ENCODE data around the gene FLVCR2. TPM values are rescaled to one million over a fixed set of nuclear protein-coding genes. Genes with fewer than 3 reads are reported as not detected.

Gene FLVCR2
- total and polyA plus RNA-seq, 4 experiments from 2014 or later: 1.9 to 4.1 (median 3.2) TPM

DNA sequence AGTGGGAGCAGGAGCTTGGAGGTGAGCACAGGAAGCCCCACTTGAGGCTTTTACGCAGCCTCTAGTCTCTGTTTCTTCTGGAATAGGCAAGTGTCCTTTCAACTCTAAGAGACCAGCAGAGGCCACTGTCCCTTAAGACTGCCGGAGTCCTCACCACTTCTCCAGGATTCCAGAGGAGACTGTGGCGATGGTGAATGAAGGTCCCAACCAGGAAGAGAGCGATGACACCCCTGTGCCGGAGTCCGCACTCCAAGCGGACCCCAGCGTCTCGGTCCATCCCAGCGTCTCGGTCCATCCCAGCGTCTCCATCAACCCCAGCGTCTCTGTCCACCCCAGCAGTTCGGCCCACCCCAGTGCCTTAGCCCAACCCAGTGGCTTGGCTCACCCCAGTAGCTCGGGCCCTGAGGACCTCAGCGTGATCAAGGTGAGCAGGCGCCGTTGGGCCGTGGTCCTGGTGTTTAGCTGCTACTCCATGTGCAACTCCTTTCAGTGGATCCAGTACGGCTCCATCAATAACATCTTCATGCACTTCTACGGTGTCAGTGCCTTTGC is 442 bp downstream of the FLVCR2 start:
- Histone ChIP-seq H3K36me3 (ENCODE audit: insufficient read depth, low read length) (no peaks in the 10 kb centered on the region), H3K27me3 (ENCODE audit: insufficient read depth, low read length) (no peaks in the 10 kb centered on the region), H3K4me1 (ENCODE audit: insufficient read depth, low read length) (peaks cover 22% of the 10 kb centered on the region), H3K27ac (ENCODE audit: low read depth, low read length) (peak overlapping the region; percentile 43), H3K4me3 (ENCODE audit: low read length in 2 of 2) (peak overlapping the region; percentile 29 to 60), H3K9me3 (ENCODE audit: control insufficient read depth in 1 of 2, low read length in 2 of 2) (no peaks in the 10 kb centered on the region)
- Mint-ChIP-seq H3K27ac (peak overlapping the region in 4 of 7 donors; percentile 13 to 96 (median 56)), H3K4me1 (peaks cover 9 to 15% (median 13%) of the 10 kb centered on the region in 4 donors), H3K4me3 (peak overlapping the region; percentile 90 to 99 (median 95)), H3K9me3 (no peaks in the 10 kb centered on the region), H3K36me3 (peaks cover 0 to 3% of the 10 kb centered on the region in 2 donors), H3K27me3 (no peaks in the 10 kb centered on the region)
- intact Hi-C loops (cut with micrococcal nuclease): loop anchor here (5.0 kb wide), 1 partner anchor 328 kb away; no protein-coding TSS in a partner anchor
- ChIA-PET CTCF (ENCODE audit: partially characterized antibody) (interaction anchor here (0.6 to 11.0 kb wide), 11 partner anchors 11 to 404 kb away, joined by 3 to 388 read pairs (median 11); partner anchors contain the start of genes BATF, ERG28 and TTLL5), POLR2A (ENCODE audit: partially characterized antibody) (interaction anchor here (0.6 to 3.0 kb wide), 6 partner anchors 8 to 82 kb away, joined by 3 to 30 read pairs (median 8); partner anchors contain the start of genes ERG28 and TTLL5)
- DNase-seq: no peak

DNA sequence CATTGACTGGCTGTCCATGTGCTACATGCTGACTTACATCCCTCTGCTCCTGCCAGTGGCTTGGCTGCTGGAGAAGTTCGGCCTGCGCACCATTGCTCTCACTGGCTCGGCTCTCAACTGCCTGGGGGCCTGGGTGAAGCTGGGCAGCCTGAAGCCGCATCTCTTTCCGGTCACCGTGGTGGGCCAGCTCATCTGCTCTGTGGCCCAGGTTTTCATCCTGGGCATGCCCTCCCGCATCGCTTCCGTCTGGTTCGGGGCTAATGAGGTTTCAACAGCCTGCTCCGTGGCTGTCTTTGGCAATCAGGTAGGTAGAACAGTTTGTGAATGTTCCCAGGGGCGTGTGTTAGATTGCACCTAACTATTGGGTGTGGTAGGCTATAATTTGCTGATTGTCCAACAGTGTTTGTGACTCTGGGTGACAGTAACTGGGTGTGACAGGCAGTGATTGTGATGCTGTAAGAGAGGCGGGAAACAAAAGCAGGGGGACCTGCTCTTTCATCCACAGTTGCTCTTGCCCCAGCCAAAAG is 981 bp downstream of the FLVCR2 start:
- no peaks in the 10 kb centered on the region for H3K36me3 ChIP-seq (ENCODE audit: insufficient read depth, low read length)
- peak overlapping the region in 1 of 2 donors; percentile 60 for H3K4me3 ChIP-seq (ENCODE audit: low read length in 2 of 2)
- Mint-ChIP-seq H3K27ac (peak overlapping the region in 3 of 7 donors; percentile 14 to 48 (median 35)), H3K4me3 (peak overlapping the region; percentile 90 to 99 (median 95)), H3K27me3 (no peaks in the 10 kb centered on the region), H3K4me1 (peaks cover 9 to 15% (median 13%) of the 10 kb centered on the region in 4 donors), H3K36me3 (peaks cover 0 to 3% of the 10 kb centered on the region in 2 donors), H3K9me3 (no peaks in the 10 kb centered on the region)
- DNase-seq: no peak
- ChIA-PET CTCF (ENCODE audit: partially characterized antibody) (interaction anchor here (0.6 to 11.0 kb wide), 4 partner anchors 63 to 282 kb away, joined by 3 to 388 read pairs (median 26); partner anchors contain the start of genes ERG28 and TTLL5), POLR2A (ENCODE audit: partially characterized antibody) (interaction anchor here (2.7 to 3.0 kb wide), 2 partner anchors 75 to 81 kb away, joined by 14 to 30 read pairs; partner anchors contain the start of genes ERG28 and TTLL5)
- intact Hi-C loops (cut with micrococcal nuclease): loop anchor here (5.0 kb wide), 1 partner anchor 328 kb away; no protein-coding TSS in a partner anchor
- no peaks in the 10 kb centered on the region for H3K9me3 ChIP-seq (ENCODE audit: control insufficient read depth in 1 of 2, low read length in 2 of 2)
- no peak overlapping the region for H3K27ac ChIP-seq (ENCODE audit: low read depth, low read length)
- H3K27me3 ChIP-seq (ENCODE audit: insufficient read depth, low read length): no peaks in the 10 kb centered on the region
- H3K4me1 ChIP-seq (ENCODE audit: insufficient read depth, low read length): peaks cover 22% of the 10 kb centered on the region

DNA sequence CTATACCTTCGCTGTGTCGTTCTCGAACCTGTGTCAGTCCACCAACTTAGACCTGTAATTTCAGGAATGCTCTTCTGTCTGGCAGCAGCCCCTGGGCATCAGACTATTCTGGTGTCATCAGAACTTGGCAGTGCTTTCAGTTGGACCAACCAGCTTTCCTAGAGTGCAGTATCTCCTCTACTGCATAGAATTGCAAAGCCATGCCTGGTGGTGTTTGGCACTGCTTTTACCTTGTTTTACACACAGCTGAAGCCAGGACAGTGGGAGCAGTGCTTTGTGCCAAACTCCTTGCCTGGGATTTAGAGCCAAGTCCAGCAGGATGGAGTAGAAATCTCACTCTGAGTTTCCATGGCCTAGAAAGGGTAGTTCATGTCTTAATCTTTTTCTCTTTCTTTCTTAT is 1.5 kb downstream of the FLVCR2 start:
- ChIA-PET CTCF (ENCODE audit: partially characterized antibody) (interaction anchor here (0.6 to 11.0 kb wide), 2 partner anchors 75 to 283 kb away, joined by 3 to 388 read pairs; partner anchors contain the start of genes ERG28 and TTLL5), POLR2A (ENCODE audit: partially characterized antibody) (no interaction called here)
- peaks cover 0 to 3% of the 10 kb centered on the region in 2 donors for H3K36me3 Mint-ChIP-seq
- no peak overlapping the region for H3K27ac ChIP-seq (ENCODE audit: low read depth, low read length)
- peaks cover 9 to 15% (median 13%) of the 10 kb centered on the region in 4 donors for H3K4me1 Mint-ChIP-seq
- H3K4me1 ChIP-seq (ENCODE audit: insufficient read depth, low read length): peaks cover 22% of the 10 kb centered on the region
- H3K4me3 ChIP-seq (ENCODE audit: low read length in 2 of 2): no peak overlapping the region
- no peak for DNase-seq
- peak overlapping the region; percentile 87 to 97 (median 93) for H3K4me3 Mint-ChIP-seq
- H3K27me3 Mint-ChIP-seq: no peaks in the 10 kb centered on the region
- intact Hi-C loops (cut with micrococcal nuclease): loop anchor here (5.0 kb wide), 1 partner anchor 327 kb away; no protein-coding TSS in a partner anchor
- H3K9me3 Mint-ChIP-seq: no peaks in the 10 kb centered on the region
- no peaks in the 10 kb centered on the region for H3K27me3 ChIP-seq (ENCODE audit: insufficient read depth, low read length)
- peak overlapping the region in 3 of 7 donors; percentile 5 to 36 (median 35) for H3K27ac Mint-ChIP-seq
- H3K9me3 ChIP-seq (ENCODE audit: control insufficient read depth in 1 of 2, low read length in 2 of 2): no peaks in the 10 kb centered on the region
- no peaks in the 10 kb centered on the region for H3K36me3 ChIP-seq (ENCODE audit: insufficient read depth, low read length)

DNA sequence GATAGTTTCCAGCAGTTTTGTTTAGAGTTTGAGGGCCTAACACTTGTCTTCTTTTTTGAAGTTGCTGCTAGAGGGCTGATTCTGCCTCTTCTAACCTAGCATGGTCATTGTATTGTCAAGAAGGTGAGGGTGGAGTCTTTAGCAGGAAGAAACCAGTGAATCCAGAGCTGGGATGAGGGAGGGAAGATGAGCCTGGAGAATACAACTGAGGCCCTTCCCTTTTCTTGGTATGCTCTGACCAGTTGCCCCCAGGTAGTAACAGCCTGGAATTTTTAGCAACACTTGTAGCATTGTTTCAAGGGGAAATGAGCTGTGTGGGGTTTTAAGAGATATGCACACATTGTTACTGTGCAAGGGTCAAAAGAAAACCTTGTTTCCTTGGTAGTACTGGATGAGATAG is 9.0 kb downstream of the FLVCR2 start:
- Mint-ChIP-seq H3K4me1 (no peaks in the 10 kb centered on the region), H3K36me3 (no peaks in the 10 kb centered on the region), H3K27me3 (no peaks in the 10 kb centered on the region), H3K9me3 (no peaks in the 10 kb centered on the region), H3K27ac (peak overlapping the region in 1 of 7 donors; percentile 12), H3K4me3 (no peak overlapping the region)
- DNase-seq: no peak
- intact Hi-C loops (cut with micrococcal nuclease): no loop called here
- CTCF ChIA-PET (ENCODE audit: partially characterized antibody): interaction anchor here (2.1 kb wide), 1 partner anchor 10 kb away, joined by 11 read pairs; no protein-coding TSS in a partner anchor
- Histone ChIP-seq H3K27me3 (ENCODE audit: insufficient read depth, low read length) (no peaks in the 10 kb centered on the region), H3K4me1 (ENCODE audit: insufficient read depth, low read length) (no peaks in the 10 kb centered on the region), H3K36me3 (ENCODE audit: insufficient read depth, low read length) (no peaks in the 10 kb centered on the region), H3K27ac (ENCODE audit: low read depth, low read length) (no peak overlapping the region), H3K9me3 (ENCODE audit: control insufficient read depth in 1 of 2, low read length in 2 of 2) (no peaks in the 10 kb centered on the region), H3K4me3 (ENCODE audit: low read length in 2 of 2) (no peak overlapping the region)
- POLR2A ChIA-PET (ENCODE audit: partially characterized antibody): interaction anchor here (1.0 kb wide), 1 partner anchor 9 kb away, joined by 3 read pairs; no protein-coding TSS in a partner anchor

DNA sequence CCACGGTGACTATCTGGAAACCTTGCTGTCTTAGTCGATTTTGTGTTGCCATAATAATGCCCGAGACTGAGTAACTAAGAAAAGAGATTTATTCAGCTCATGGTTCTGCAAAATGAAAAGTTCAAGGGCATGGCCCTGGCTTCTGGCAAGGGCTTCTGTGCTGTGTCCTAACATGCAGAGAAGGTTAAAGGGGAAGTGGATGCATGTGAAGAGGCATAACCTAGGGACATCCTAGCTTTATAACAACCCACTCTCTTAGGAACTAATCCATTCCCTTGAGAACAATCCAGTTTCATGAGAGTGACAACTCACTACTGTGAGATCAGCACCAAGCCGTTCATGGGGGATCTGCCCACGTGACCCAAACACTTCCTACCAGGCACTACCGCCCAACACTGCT is 11.5 kb downstream of the FLVCR2 start:
- no peak overlapping the region for H3K27ac Mint-ChIP-seq
- Histone ChIP-seq H3K4me1 (ENCODE audit: insufficient read depth, low read length) (no peaks in the 10 kb centered on the region), H3K9me3 (ENCODE audit: control insufficient read depth in 1 of 2, low read length in 2 of 2) (no peaks in the 10 kb centered on the region), H3K36me3 (ENCODE audit: insufficient read depth, low read length) (no peaks in the 10 kb centered on the region), H3K27ac (ENCODE audit: low read depth, low read length) (no peak overlapping the region), H3K27me3 (ENCODE audit: insufficient read depth, low read length) (no peaks in the 10 kb centered on the region), H3K4me3 (ENCODE audit: low read length in 2 of 2) (no peak overlapping the region)
- intact Hi-C loops (cut with micrococcal nuclease): no loop called here
- H3K36me3 Mint-ChIP-seq: peaks cover 0 to 5% of the 10 kb centered on the region in 2 donors
- H3K4me3 Mint-ChIP-seq: no peak overlapping the region
- DNase-seq: no peak
- H3K4me1 Mint-ChIP-seq: no peaks in the 10 kb centered on the region
- CTCF ChIA-PET (ENCODE audit: partially characterized antibody): interaction anchor here (1.3 to 1.5 kb wide), 2 partner anchors 12 to 64 kb away, joined by 3 to 9 read pairs; partner anchors contain the start of gene FLVCR2
- H3K9me3 Mint-ChIP-seq: no peaks in the 10 kb centered on the region
- POLR2A ChIA-PET (ENCODE audit: partially characterized antibody): no interaction called here
- H3K27me3 Mint-ChIP-seq: no peaks in the 10 kb centered on the region

DNA sequence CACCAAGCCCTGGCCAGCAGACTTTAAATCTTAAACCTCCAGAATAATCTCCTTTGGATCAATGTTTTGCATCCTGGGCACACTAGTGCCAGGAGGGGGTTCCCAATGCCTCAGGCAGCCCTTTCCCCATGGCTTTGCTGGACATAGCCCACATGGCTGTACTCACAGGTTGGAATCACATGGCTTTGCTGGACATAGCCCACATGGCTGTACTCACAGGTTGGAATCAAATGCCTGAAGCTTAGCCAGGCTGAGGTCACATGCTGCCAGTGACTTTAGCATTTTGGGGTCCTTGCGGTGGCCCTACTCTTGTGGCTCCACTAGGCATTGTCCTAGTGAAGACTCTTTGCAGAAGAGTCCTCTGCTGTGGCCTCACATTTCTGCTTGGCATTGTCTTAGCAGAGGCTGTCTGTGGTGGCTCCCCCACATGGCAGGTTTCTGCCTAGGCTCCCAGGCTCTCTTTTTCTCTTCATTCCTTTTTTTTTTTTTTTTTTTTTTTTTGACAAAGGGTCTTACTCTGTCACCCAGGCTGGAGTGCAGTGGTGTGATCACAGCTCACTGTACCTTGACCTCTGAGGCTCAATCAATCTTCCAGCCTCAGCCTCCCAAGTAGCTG is 13.0 kb downstream of the FLVCR2 start:
- Histone ChIP-seq H3K4me3 (ENCODE audit: low read length in 2 of 2) (no peak overlapping the region), H3K9me3 (ENCODE audit: control insufficient read depth in 1 of 2, low read length in 2 of 2) (no peaks in the 10 kb centered on the region), H3K4me1 (ENCODE audit: insufficient read depth, low read length) (no peaks in the 10 kb centered on the region), H3K27ac (ENCODE audit: low read depth, low read length) (no peak overlapping the region), H3K36me3 (ENCODE audit: insufficient read depth, low read length) (no peaks in the 10 kb centered on the region), H3K27me3 (ENCODE audit: insufficient read depth, low read length) (no peaks in the 10 kb centered on the region)
- ChIA-PET POLR2A (ENCODE audit: partially characterized antibody) (no interaction called here), CTCF (ENCODE audit: partially characterized antibody) (no interaction called here)
- intact Hi-C loops (cut with micrococcal nuclease): no loop called here
- Mint-ChIP-seq H3K27ac (no peak overlapping the region), H3K27me3 (no peaks in the 10 kb centered on the region), H3K4me1 (no peaks in the 10 kb centered on the region), H3K4me3 (no peak overlapping the region), H3K36me3 (peaks cover 0 to 5% of the 10 kb centered on the region in 2 donors), H3K9me3 (no peaks in the 10 kb centered on the region)
- no peak for DNase-seq

DNA sequence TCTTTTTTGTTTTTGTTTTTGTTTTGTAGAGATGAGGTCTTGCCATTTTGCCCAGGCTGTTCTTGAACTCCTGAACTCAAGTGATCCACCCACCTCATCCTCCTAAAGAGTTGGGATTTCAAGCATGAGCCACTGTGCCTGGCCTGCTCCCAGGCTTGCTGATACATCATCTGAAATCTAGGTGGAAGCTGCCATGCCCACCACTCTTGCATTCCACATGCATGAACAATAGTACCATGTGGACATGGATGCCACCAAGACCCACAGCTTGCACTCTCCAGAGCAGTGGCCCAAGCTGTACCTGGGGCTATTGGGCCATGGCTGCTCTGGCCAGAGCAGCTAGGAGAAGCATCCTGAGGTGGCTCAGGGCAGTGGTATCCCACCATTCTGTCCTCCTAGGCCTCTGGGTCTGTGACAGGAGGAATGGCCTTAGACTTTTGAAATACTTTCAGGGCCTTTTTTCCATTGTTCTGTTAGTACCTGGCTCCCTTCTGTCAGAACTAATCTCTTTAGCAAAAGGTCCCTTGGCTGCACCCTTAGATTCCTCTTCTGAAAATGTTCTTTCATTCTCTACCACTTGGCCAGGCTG is 13.7 kb downstream of the FLVCR2 start:
- POLR2A ChIA-PET (ENCODE audit: partially characterized antibody): no interaction called here
- Mint-ChIP-seq H3K4me1 (no peaks in the 10 kb centered on the region), H3K4me3 (no peak overlapping the region), H3K27me3 (no peaks in the 10 kb centered on the region), H3K27ac (no peak overlapping the region), H3K36me3 (peaks cover 0 to 5% of the 10 kb centered on the region in 2 donors), H3K9me3 (no peaks in the 10 kb centered on the region)
- H3K36me3 ChIP-seq (ENCODE audit: insufficient read depth, low read length): no peaks in the 10 kb centered on the region
- no peaks in the 10 kb centered on the region for H3K27me3 ChIP-seq (ENCODE audit: insufficient read depth, low read length)
- no peak overlapping the region for H3K4me3 ChIP-seq (ENCODE audit: low read length in 2 of 2)
- no peaks in the 10 kb centered on the region for H3K9me3 ChIP-seq (ENCODE audit: control insufficient read depth in 1 of 2, low read length in 2 of 2)
- CTCF ChIA-PET (ENCODE audit: partially characterized antibody): no interaction called here
- intact Hi-C loops (cut with micrococcal nuclease): no loop called here
- no peak for DNase-seq
- no peaks in the 10 kb centered on the region for H3K4me1 ChIP-seq (ENCODE audit: insufficient read depth, low read length)
- H3K27ac ChIP-seq (ENCODE audit: low read depth, low read length): no peak overlapping the region

Data from CD4-positive, alpha-beta memory T cell (primary cell).